ENCODE measurements around the gene RERG.
"Not testable (repeated sequence)": the region's sequence is repeated elsewhere in the genome, so short reads cannot be mapped to it uniquely, and the experiment has no call there.

RERG gene

GRCh38 chr12:15077751-15078150 is 143.5 kb downstream of the RERG start:
- not testable (repeated sequence) for H3K9ac ChIP-seq (ENCODE audit: low read length); DNase-seq (ENCODE audit: low read depth)

GRCh38 chr12:15074351-15074750 is 146.9 kb downstream of the RERG start:
- Histone ChIP-seq H3K9ac (ENCODE audit: low read length) (no peak overlapping the region), H3K4me3 (ENCODE audit: low read length) (no peak overlapping the region), H3K4me1 (ENCODE audit: control insufficient read depth, insufficient read depth, low read length) (no peaks in the 10 kb centered on the region), H3K36me3 (ENCODE audit: control insufficient read depth, insufficient read depth, low read length, severe bottlenecking) (no peaks in the 10 kb centered on the region), H3K9me3 (ENCODE audit: control insufficient read depth, low read length) (no peaks in the 10 kb centered on the region), H3K27me3 (replicated peaks; ENCODE audit: control insufficient read depth, insufficient read depth, low read length) (no peaks in the 10 kb centered on the region)
- no peak for DNase-seq (ENCODE audit: low read depth)

More at GRCh38 chr12:15077751-15078150, 143.5 kb downstream of the RERG start:
- not testable (repeated sequence) for H3K36me3 ChIP-seq (ENCODE audit: control insufficient read depth, insufficient read depth, low read length, severe bottlenecking); H3K4me1 ChIP-seq (ENCODE audit: control insufficient read depth, insufficient read depth, low read length); H3K27me3 ChIP-seq (replicated peaks; ENCODE audit: control insufficient read depth, insufficient read depth, low read length); H3K9me3 ChIP-seq (ENCODE audit: control insufficient read depth, low read length); H3K4me3 ChIP-seq (ENCODE audit: low read length)

GRCh38 chr12:15059123-15059522 is 162.1 kb downstream of the RERG start:
- Histone ChIP-seq H3K4me1 (ENCODE audit: control insufficient read depth, insufficient read depth, low read length) (no peaks in the 10 kb centered on the region), H3K9me3 (ENCODE audit: control insufficient read depth, low read length) (no peaks in the 10 kb centered on the region), H3K4me3 (ENCODE audit: low read length) (no peak overlapping the region), H3K27me3 (replicated peaks; ENCODE audit: control insufficient read depth, insufficient read depth, low read length) (no peaks in the 10 kb centered on the region), H3K9ac (ENCODE audit: low read length) (no peak overlapping the region), H3K36me3 (ENCODE audit: control insufficient read depth, insufficient read depth, low read length, severe bottlenecking) (no peaks in the 10 kb centered on the region)
- DNase-seq (ENCODE audit: low read depth) = no peak
